HL-60/S4 treated with phorbol 12-myristate 13-acetate at 8.2 ng/mL for 4 days and 3 days (cell line): ENCODE data around the gene SDK1.
"Not testable (repeated sequence)": the region's sequence is repeated elsewhere in the genome, so short reads cannot be mapped to it uniquely, and the experiment has no call there.

ENCODE experiments used
- in situ Hi-C: fragments of 300-500 bp; cut with MboI; formaldehyde crosslinking; loops from 2 replicates; pipeline ENCODE4 v1.15.0; 2022; ENCODE audit warnings: low sequenced_read_pairs

SDK1 gene

DNA sequence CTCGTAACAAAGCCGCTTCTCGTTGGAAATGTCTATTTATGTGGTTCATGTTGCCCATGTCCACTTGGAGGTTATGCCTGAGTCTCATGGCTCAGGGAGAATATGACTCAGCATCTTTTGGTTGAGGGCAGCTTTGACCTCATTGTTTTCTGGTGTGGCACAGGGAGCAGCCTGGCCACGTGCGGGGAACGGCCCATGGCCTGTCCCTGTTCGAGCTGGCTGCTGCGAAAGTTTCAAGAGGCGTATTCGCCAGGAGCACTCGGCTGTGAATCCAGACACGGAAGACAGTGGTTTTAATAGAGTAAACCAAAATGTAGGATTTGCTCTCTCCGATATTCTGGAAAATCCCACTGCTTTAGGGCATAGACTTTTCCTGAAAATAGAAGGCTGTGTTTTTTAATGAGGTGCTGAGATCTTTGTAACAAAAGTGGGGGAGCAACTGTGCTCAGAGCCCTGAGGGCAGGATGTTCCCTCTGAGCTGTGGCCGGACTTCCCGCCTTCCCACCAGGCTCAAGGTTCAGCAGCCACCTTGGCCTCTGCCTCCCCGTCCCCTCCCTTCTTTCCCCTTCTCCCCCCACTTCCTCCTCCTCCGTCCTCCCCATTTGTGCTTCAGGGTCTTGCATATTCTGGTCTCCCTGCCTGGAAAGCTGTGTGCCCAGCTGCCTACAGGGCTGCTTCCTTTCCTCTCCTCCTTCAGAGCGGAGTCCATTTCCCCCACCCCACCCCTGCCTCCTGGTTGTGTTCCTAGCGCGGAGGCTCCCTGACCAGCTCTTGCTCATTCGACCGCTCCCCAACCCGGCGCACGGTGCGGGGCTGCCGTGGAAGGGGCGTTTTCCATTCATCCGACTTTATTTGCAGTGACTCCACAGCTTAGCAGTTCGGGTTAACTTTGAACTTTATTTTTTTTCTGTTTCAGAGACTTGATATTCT, 642.0 kb downstream of the SDK1 start:
- in situ Hi-C loops = no loop called here

DNA sequence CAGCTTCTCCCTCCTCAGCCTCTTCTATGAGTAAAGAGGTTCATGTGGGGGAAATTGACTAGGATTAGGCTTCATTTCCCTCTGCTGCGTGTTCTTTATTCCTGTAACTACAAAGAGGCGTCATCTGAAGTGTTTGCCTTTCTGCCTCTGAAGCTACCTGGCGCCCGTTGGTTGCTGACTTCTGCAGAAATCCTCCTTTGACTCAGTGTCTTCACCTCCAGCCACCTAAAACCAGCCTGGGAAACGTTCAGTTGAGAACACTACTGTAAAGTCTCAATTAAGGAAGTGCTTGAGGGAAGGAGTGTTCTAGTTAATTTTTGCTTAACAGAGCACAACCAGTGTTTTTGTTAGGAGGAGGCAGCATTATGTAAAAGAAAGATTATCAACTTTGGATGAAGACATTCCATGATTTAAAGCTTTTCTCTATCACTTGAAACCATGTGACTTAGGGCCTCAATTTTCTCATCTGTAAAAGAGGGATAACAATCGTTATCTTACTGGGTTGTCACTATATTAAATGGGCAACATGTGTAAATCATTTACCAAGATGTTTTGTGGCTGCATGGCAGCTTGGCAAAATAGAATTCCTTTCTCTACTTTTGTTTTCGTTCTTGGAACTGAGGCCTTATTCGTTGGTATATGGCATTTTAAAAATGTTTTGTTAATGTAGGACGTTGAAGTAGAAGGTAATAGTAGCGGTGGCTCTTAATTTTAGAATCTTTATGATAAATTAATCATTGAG, 642.9 kb downstream of the SDK1 start:
- in situ Hi-C loops = no loop called here

DNA sequence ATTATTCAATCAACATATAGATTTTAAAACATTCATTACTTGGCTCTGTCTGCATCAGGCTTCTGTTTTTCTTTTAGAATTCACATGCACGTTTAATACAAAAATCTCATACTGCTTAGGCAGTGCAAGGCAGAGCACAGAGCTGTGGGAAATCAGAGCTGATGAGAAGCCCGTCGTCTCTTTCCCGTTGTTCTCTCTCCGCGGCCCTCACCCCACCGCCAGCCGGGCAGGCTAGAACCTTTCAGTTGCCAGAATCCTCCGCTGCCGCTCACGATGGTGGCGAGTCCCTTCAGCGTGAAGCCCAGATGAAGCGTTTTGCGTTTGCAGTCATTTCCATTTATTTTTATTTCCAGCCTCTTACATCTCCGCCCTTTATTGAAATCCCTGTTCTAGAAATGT, 648.2 kb downstream of the SDK1 start:
- in situ Hi-C loops = no loop called here

DNA sequence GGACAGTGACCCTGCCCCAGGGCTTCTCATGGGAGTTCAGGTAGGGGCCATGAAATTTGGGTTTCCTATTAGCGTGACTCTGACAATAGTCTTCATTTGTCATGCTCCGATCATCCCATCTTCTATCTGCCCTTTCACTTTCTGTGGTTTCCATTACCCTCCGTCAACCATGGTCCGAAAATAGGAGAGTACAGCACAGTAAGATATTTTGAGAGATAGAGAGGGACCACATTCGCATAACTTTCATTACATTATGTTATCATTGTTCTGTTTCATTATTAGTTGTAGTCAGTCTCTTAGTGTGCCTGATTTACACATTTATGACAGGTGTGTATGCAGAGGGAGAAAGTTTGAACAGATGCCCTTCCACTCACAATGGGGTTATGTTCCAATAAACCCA, 649.2 kb downstream of the SDK1 start:
- in situ Hi-C loops = no loop called here

DNA sequence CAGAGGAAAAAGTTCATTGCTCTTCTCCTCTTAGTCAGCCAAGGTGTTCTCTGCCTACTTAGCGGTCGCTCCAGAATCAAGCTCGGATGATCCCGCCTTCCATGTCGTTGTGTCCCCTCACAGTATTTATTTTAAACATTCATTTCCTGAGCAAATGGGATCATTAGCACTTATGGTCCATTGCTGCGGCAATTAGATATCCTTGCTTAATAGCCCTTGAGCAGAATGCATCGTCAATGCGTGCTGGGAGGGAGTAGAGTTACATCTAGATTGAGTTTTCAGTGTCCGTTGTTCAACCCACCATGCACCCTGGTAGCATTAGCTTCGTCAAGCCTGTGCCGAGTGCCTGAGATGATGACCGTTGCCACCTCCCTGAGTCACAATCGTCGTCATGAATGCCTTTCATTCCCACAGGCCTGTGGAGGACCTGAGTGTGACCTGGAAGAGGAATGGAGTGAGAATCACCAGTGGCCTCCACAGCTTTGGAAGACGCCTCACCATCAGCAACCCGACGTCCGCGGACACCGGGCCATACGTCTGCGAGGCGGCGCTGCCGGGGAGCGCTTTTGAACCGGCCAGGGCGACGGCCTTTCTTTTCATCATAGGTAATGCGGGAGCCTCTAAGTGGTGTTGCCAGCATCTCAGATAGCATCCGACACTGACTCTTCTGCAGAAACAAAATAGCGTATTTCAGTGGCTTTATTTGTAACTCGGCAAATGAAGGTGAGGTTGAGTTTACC, 650.4 kb downstream of the SDK1 start:
- in situ Hi-C loops = no loop called here

DNA sequence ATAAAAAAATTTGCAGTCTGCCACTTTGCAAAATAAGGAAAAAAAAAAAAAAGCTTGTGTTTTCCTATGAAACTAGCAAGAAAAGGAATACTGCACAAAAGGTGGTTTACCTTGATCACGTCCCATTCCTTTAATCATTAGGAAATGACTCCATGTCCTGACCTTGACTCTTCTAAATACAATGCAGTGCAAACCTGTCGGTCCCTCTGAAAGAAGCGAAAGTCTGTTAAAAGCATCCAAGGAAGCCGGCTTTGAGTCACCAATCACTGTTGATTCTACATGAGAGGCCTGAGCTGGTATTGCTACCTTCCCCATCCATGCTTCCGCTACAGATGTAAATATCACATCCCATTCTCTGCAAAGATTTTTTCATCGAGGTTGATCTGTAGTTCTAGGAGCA, 652.1 kb downstream of the SDK1 start:
- in situ Hi-C loops = no loop called here

DNA sequence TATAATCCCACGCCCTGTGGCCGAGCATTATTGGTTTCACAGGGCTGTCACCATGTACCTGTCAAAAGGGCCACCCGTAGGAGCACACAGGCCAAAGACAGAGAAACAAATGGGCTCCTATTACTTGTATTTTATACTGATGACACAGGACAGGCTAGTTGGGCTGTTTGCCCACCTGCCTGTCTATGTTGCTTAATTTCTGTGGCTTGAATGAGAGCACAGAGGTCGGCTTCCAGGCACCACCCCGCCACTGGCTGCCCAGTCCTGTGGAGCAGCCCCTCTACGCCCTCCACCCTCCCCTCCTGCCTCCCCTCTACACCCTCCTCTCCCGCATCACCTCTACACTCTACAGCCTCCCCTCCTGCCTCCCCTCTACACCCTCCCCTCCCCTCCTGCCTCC, 652.9 kb downstream of the SDK1 start:
- in situ Hi-C loops = no loop called here

DNA sequence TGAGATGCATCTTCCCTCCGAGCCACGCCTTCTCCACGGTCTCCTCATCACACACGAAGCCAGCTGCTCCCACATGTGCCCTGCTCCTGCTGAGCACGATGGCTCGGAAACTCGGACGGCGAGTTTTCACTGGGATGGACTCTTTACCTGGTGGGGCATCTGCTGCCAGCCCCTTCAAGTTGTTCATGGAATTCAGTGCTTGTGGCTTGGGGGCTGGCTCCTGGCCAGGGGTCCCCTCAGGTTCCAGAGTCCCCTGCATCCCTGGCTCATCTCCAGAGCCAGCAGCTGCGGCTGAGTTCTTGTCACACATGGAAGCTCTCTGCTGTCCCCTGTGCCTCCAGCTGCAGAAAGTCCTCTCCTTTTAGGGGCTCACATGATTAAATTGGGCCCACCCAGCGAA, 654.0 kb downstream of the SDK1 start:
- in situ Hi-C loops = no loop called here

DNA sequence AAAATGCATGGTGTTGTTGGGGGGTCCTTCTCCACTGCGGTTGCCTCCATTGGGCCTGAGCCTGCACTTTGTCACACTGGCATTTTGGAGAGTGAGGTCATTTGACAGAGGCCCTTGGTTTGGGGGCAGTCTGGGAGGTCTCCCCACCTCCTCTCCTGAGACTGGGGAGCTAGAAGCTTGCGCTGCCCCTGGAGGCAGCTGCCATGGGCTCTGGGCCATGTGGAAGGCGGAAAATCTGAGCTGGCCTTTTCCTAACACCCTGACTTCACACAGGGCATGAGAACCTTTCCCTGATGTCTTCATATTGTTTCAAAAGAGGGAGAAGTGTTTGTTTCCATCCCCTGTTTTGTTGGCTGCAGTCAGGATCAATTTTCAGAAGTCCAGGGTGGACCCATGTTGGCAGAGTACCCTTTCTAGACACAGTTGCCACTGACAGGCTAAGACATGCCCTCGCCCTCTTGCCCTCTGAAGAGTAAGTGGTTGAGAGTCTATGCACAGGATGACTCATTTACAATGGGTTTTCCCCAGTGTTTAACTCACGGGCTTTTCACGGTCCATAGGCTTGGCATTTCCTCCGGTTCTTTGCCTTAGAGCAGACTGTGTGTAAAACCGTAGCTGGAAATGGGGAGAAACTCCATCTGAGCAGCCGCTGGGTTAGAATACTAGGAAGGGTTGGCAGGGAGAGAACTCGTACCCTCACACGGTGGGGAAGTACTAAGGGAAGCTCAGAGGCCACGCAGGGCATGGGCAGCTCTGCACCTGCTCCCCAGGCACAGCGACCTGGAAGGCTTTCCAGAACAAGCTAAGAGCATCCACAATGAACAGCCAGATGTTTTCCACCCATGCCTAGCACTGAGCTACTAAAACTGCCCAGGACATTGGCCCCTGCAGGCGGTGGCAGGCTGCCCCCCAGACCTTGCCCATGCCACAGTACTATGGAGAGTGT, 655.0 kb downstream of the SDK1 start:
- in situ Hi-C loops = no loop called here

DNA sequence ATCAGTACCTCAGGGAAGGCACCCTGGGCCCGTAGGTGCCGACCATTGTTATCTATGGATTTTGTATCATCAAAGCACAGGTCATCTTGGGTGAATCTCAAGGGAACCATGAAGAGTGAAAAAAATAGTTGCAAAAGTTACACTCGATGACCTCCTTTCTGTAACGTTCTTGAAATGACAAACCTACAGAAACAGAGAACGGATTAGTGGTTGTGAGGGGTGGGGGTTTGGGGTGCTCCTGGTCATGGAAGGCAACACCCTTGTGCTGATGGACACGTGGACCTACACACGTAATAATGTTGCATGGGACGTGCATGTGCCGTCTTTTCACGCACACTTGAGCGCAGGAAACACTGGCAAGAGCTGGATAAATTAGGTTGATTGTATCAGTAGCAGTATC, 655.9 kb downstream of the SDK1 start:
- in situ Hi-C loops = no loop called here

DNA sequence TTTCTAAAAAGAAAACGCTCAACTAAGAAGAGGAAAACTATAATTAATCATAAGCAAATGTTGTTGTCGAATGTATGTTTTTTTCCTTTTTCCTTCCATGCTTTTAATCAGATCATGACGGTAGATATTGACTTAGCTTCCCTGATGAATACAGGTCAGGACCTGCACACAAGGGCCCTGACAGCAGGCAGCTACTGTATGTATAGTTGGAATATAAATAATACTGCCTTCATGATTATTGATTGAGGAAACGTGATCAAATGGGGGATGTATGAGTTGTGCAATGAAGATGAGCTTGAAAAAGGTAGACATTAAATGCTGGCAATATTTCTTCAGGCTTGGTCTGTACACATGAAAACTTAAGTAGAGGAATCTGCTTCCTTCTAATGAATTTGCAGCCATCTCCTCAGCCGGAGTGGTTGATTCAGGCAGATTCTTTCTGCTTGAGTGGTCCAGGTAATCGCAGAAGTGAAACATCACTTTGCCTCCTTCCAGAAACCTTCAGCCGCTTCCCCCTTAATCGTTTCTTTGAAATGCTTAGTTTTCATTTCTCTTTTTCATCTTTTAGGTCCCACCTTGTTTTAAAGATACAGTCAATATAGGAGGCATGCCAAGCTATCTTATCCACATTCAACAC, 656.5 kb downstream of the SDK1 start:
- in situ Hi-C loops = no loop called here

DNA sequence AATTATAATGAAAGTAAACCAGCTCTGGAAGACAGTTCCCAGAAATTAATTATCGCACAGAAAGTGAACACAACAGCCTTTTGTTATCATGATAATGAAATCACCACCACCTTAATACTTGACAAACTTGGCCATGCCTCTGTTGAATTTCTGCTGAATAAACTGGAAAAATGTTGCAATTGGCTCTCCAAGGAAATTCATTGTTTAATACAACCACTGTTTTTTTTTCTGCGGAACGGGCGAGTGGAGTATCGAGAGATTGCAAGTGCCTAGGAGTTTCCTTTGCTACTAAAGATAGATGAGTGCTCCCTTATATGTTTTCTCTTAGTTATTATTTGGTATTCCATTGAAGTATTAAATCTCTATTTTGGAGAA, 657.0 kb downstream of the SDK1 start:
- in situ Hi-C loops = no loop called here

DNA sequence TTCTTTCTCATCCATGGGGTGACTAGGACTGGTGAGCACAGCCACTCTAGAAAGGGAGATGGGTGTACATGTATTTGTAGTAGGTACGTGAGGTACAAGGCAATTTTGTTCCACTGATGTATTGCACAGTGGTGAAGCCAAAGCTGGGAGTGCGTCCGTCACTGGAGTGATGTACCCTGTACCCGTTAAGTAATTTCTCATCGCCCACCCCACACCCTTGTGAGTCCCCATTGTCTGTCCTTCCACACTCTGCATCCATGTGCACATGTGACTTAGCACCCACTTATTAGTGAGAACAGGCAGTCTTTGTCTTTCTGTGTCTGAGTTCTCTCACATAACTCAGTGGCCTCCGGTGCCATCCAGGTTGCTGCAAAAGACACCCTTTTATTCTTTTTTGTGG, 658.3 kb downstream of the SDK1 start:
- in situ Hi-C loops = no loop called here

DNA sequence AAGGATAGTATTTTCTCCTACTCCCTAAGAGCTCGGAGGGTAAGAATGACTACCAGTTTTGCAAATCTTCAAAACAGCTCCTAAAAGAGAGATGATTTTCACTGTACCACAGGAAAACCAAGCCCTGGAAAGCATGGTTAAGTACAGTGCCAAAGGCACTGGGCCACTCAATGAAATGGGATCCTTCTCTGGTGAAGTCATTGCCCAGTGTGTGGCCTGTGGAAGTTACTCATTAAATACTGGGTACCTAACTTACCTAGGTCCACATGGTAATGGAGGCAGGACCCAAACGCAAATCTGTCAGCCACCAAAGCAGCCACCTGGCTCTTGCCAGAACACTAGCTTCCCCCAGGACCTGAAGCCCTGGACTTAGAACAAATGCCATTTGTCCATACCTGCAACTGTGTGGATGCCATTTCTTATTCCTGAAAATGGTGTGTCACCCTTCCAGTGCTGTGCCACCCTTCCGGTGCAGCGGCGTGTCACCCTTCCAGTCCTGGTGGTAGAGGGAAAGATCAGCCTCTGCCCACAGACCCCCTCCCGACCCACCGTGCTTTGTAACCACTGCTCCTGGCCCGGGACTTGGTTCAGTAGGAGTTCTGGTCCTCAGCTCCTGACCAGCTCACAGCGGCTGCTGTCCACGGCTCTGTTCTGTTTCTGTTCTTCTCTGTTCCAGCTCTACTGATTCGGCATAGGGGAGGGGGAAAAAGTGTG, 659.2 kb downstream of the SDK1 start:
- in situ Hi-C loops = no loop called here

DNA sequence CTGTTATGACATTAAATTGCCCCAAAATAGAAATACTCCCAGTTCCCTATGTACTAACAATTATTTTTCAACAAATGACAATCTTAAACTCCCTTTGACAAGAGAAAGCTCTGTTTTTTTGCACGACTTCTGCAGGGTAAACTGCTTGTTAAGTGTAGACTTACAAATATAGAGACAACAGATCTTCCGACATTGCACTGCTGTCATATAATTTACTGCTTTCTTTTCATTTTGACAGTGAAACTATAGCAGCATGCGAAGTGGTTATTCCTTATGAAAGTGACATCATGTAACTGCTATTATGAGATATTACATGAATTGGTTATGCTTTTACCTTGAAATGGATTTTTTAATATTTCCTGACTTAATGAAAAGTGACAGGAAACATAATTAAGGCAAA, 659.9 kb downstream of the SDK1 start:
- in situ Hi-C loops = no loop called here

DNA sequence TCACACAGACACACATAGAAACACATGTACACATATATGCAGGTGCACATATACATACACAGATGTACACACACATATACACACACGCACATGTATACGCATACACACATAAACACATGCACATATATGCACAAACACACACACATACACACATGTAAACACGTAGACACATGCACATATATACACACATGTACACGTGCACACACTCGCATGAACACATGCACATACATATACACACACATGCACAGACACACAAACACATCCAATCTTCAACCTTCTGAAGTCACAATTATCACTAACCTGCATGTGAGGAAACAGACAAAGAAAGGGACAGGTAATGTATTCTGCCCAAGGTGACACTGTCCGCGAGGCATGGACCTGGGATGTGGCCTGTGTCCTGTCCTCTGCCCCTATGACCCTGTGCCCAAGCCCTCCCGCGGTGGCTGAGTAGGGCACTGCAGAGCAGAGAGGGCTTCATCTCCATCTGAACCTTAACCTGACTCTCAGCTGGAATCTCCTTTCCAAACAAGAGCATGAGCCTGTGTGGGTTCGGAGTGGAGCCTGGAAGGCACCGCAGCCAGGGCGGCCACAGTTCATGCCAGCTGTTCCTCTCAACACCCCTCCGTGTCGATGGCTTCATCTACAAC, 660.9 kb downstream of the SDK1 start:
- in situ Hi-C loops = no loop called here

DNA sequence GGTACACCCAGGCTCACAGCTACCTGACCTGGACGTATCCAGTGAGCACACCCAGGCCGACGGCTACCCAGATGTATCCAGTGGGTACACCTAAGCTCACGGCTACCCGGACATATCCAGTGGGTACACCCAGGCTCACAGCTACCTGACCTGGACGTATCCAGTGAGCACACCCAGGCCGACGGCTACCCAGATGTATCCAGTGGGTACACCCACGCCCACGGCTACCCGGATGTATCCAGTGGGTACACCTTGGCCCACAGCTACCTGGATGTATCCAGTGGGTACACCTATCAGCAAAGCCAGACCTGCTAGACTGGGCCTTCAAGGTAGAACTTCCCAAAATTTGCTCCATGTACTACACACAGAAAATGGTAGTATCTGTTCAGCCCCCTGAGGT, 662.7 kb downstream of the SDK1 start:
- in situ Hi-C loops = not testable (repeated sequence)

DNA sequence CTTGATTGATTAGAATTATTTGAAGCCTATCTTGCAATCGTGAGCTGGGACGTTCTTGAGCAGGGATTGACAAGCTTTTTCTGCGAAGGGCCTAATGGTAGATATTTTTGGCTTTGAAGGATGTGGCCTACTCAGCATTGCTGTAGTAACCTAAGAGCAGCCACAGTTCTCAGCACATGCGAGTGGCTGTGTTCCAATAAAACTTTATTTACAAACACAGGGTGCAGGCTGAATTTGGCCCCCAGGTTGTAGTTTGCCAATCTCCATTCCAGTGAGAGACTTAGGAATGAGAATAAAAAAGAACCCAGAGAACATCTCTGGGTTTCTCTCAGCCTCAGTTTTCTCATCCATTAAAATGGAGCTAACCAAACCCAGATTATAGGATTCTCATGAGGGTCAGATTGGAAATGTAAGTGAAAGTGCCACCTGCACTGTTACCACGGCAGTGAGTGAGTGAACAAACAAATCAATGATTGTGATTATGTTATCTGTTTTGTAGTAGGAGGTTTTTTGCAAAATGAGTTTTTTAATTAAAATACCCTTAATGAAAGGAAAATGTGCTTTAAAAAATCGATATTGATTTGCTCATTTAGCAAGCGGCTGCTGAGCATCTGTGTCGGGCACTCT, 664.0 kb downstream of the SDK1 start:
- in situ Hi-C loops = no loop called here
